PFSK-1 (cell line): ENCODE data around the gene ZBTB43.

Experiments used
- POLR2AphosphoS5 ChIP-seq: IDR thresholded peaks from 2 replicates; pipeline ENCODE4 v1.6.1; 2012; ENCODE audit warnings: low read depth, mild to moderate bottlenecking, control low read depth, low read length, moderate library complexity
- TF ChIP-seq, protein P1 (sequence below), 2 experiments: IDR thresholded peaks; 2 replicates each; pipeline versions ENCODE4 v1.6.1 to v1.8.0; 2011 to 2012; ENCODE audit warnings: low read depth in 2 of 2, low read length in 2 of 2, control low read depth in 1 of 2, inconsistent platforms in 1 of 2, mild to moderate bottlenecking in 1 of 2, moderate library complexity in 1 of 2; ENCODE audit not compliant: insufficient read depth in 1 of 2

DNA sequence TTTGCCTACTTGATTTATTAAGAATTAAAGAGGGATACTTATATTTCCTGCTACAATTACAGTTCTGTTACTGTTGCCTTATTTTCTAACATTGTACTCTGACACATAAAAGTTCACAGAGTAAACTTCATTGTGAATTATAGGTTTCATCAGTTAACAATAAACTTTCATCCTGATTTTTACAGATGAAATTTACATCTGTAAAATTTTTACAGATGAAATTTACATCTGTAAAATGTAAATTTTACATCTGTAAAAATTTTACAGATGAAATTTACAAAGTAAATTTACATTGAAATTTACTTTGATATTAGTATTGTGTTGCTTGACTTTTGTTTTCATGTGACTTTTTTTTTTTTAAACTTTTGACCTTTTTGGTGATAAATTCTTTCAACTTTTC, 9.3 kb downstream of the ZBTB43 start:
- TF ChIP-seq POLR2AphosphoS5, result no peak
- TF ChIP-seq, protein P1, sequence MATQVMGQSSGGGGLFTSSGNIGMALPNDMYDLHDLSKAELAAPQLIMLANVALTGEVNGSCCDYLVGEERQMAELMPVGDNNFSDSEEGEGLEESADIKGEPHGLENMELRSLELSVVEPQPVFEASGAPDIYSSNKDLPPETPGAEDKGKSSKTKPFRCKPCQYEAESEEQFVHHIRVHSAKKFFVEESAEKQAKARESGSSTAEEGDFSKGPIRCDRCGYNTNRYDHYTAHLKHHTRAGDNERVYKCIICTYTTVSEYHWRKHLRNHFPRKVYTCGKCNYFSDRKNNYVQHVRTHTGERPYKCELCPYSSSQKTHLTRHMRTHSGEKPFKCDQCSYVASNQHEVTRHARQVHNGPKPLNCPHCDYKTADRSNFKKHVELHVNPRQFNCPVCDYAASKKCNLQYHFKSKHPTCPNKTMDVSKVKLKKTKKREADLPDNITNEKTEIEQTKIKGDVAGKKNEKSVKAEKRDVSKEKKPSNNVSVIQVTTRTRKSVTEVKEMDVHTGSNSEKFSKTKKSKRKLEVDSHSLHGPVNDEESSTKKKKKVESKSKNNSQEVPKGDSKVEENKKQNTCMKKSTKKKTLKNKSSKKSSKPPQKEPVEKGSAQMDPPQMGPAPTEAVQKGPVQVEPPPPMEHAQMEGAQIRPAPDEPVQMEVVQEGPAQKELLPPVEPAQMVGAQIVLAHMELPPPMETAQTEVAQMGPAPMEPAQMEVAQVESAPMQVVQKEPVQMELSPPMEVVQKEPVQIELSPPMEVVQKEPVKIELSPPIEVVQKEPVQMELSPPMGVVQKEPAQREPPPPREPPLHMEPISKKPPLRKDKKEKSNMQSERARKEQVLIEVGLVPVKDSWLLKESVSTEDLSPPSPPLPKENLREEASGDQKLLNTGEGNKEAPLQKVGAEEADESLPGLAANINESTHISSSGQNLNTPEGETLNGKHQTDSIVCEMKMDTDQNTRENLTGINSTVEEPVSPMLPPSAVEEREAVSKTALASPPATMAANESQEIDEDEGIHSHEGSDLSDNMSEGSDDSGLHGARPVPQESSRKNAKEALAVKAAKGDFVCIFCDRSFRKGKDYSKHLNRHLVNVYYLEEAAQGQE (IDR thresholded peaks at IDR 0.05; ENCODE audit: insufficient read depth in 1 of 2, low read depth in 2 of 2, low read length in 2 of 2), result no peak
